HepG2 (cell line): Measurements from ENCODE around the gene ZNF26. TPM values are rescaled to one million over a fixed set of nuclear protein-coding genes. Genes with fewer than 3 reads are reported as not detected.

Experiments used
- ATF1 ChIP-seq: IDR thresholded peaks from 2 replicates; pipeline ENCODE4 v1.6.1; 2016; ENCODE audit warnings: mild to moderate bottlenecking, control low read depth
- DPF2 ChIP-seq: sonication (generic); formaldehyde crosslinking; IDR thresholded peaks from 2 replicates; pipeline ENCODE4 v1.4.0; 2020; ENCODE audit warnings: mild to moderate bottlenecking, low read depth, missing genetic modification reagents, borderline replicate concordance
- E2F1 ChIP-seq: sonication (generic); formaldehyde crosslinking; IDR thresholded peaks from 2 replicates; pipeline ENCODE4 v1.5.0; 2020; ENCODE audit warnings: missing genetic modification reagents
- ETS1 ChIP-seq: sonication (generic); formaldehyde crosslinking; IDR thresholded peaks from 2 replicates; pipeline ENCODE4 v1.4.0; 2020; ENCODE audit warnings: missing genetic modification reagents
- HDAC1 ChIP-seq: sonication (generic); formaldehyde crosslinking; IDR thresholded peaks from 2 replicates; pipeline ENCODE4 v1.5.1; 2020; ENCODE audit warnings: mild to moderate bottlenecking, missing genetic modification reagents
- JARID2 ChIP-seq: sonication (generic); formaldehyde crosslinking; IDR thresholded peaks from 2 replicates; pipeline ENCODE4 v1.8.1; 2023; ENCODE audit warnings: missing genetic modification reagents, inconsistent platforms; ENCODE audit not compliant: insufficient replicate concordance
- KDM5B ChIP-seq: sonication (generic); formaldehyde crosslinking; IDR thresholded peaks from 2 replicates; pipeline ENCODE4 v1.4.0; 2020; ENCODE audit warnings: missing genetic modification reagents, mild to moderate bottlenecking, borderline replicate concordance
- NFIB ChIP-seq: sonication (generic); formaldehyde crosslinking; IDR thresholded peaks from 2 replicates; pipeline ENCODE4 v1.9.0; 2021; ENCODE audit warnings: missing genetic modification reagents, mild to moderate bottlenecking, borderline replicate concordance
- NFIC ChIP-seq: IDR thresholded peaks from 2 replicates; pipeline ENCODE4 v1.6.1; 2012; ENCODE audit warnings: mild to moderate bottlenecking, low read length, inconsistent platforms
- NONO ChIP-seq, 2 experiments: fragments of 450-650 bp in 1 of 2; sonication (generic) in 1 of 2; formaldehyde crosslinking in 1 of 2; IDR thresholded peaks in 1 of 2; conservative IDR thresholded peaks in 1 of 2; 2 replicates each; pipeline versions ENCODE4 v1.6.1 to v1.8.0; 2017 to 2022; ENCODE audit warnings: mild to moderate bottlenecking in 1 of 2, missing genetic modification reagents in 1 of 2, moderate library complexity in 1 of 2
- ZMYM3 ChIP-seq: sonication (generic); formaldehyde crosslinking; IDR thresholded peaks from 2 replicates; pipeline ENCODE4 v1.5.1; 2020; ENCODE audit warnings: mild to moderate bottlenecking, missing genetic modification reagents
- ZNF235 ChIP-seq: sonication (generic); formaldehyde crosslinking; IDR thresholded peaks from 2 replicates; pipeline ENCODE4 v1.8.1; 2023; ENCODE audit warnings: mild to moderate bottlenecking, missing genetic modification reagents, borderline replicate concordance
- ZNF318 ChIP-seq: sonication (generic); formaldehyde crosslinking; IDR thresholded peaks from 2 replicates; pipeline ENCODE4 v1.4.0; 2020; ENCODE audit warnings: mild to moderate bottlenecking, missing genetic modification reagents
- ZNF569 ChIP-seq: sonication (generic); formaldehyde crosslinking; IDR thresholded peaks from 2 replicates; pipeline ENCODE4 v1.5.0; 2020; ENCODE audit warnings: mild to moderate bottlenecking, missing genetic modification reagents, moderate library complexity, borderline replicate concordance
- ZNF749 ChIP-seq: sonication (generic); formaldehyde crosslinking; IDR thresholded peaks from 2 replicates; pipeline ENCODE4 v1.8.0; 2022; ENCODE audit warnings: mild to moderate bottlenecking, missing genetic modification reagents, moderate library complexity, borderline replicate concordance
- polyA plus RNA-seq, 8 experiments: library from polyadenylated mRNA; depleted of rRNA in 3 of 8; stranded (reverse) in 7 of 8; unstranded in 1 of 8; fragments of >200 nt; fragmentation: Illumina TruSeq in 4 of 8; extraction: Trizol in 4 of 8; gene quantifications; 2 replicates each; pipeline versions ENCODE4 v1.2.1 to v1.2.3, GENCODE V29; 2011 to 2016; ENCODE audit warnings: low read depth in 4 of 8, missing spikeins in 1 of 8, mixed read lengths in 1 of 8; ENCODE audit not compliant: insufficient read depth in 1 of 8
- total RNA-seq, 5 experiments: library from RNA; depleted of rRNA; stranded (reverse); fragments of >200 nt; fragmentation: Illumina TruSeq; extraction: Trizol; gene quantifications; 2 replicates each; pipeline ENCODE4 v1.2.3, GENCODE V29; 2016; ENCODE audit warnings: low read depth in 1 of 5

The ZNF26 gene
- total and polyA plus RNA-seq, 2 of the 13 experiments (the other 11 are each of a cell fraction or from before 2014, with no cell fraction given) = 3.8 to 6.5 TPM

- TF ChIP-seq ZNF318 (CRISPR knock-in tag) (no peak), ETS1 (no peak), KDM5B (CRISPR knock-in tag) (peak; percentile 87; the same call in 1 of the 2 replicates), JARID2 (CRISPR knock-in tag) (peak; percentile 30), DPF2 (CRISPR knock-in tag) (no peak), ZNF235 (CRISPR knock-in tag) (peak; percentile 90; the same call in 1 of the 2 replicates), ZNF749 (CRISPR knock-in tag) (no peak), HDAC1 (CRISPR knock-in tag) (peak; percentile 98), NONO (IDR thresholded peaks at IDR 0.05) (no peak), NONO (CRISPR knock-in tag; conservative IDR thresholded peaks at IDR 0.05) (peak; percentile 80), E2F1 (peak; percentile 88), ZNF569 (CRISPR knock-in tag) (no peak), NFIB (CRISPR knock-in tag) (no peak), NFIC (no peak), ATF1 (CRISPR knock-in tag) (peak; percentile 98), ZMYM3 (CRISPR knock-in tag) (no peak)
These were observed at the start of gene ZNF26 (continued) for GRCh38 chr12:132986001-132986884.
